ENCODE results near the gene RASIP1. TPM values are rescaled to one million over a fixed set of nuclear protein-coding genes. Genes with fewer than 3 reads are reported as not detected.

RASIP1 gene
- total RNA-seq, 4 donors from 2014 or later, result 1.8 to 6.6 (median 3.4) TPM

DNA sequence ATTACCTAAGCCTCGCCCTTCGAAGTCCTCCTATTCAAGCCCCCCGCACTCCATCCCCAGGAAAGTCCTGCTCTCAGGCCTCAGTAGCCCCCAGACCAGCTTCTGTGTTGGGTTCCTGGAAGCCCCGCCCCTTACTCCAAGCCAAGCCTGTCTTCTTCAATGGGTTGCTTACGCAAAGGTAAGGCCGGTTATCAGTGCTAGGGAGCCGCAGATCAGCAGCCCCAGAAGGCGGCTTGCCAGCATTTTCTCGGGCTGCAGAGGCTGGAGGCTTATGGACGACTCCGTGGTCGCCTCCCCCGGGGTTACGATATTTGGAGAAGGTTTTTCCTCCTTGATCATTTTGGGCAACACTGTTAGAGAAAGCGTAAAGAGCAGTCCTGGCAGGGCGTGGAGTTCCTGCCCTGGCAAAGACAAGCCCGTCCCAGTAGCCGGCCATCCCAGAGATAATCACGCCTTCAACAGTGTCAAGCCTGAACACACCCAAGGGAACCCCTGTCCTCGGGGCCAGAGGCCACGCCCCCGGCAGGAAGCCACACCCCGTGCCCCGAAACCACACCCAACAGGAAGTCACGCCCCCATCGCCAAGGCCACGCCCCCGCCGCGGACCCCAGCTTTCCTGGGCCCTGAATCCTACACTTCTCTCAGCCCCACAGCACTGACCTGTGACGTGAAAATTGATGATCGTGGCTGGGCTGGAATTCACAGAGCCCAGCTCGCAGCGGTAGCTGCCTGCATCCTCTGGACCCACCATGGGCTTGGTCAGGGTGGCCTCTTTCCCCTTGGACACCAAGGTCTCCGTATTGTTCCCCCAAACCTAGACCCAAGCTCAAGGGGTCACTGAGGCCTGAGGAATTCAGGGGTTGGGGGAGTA lies 954 bp upstream of the RASIP1 start:
- Histone ChIP-seq H3K27ac (peak overlapping the region; percentile 14 to 77 (median 56)), H3K27me3 (no peaks in the 10 kb centered on the region), H3K4me1 (peaks cover 4 to 30% (median 8%) of the 10 kb centered on the region in 4 donors), H3K4me3 (no peak overlapping the region), H3K36me3 (no peaks in the 10 kb centered on the region), H3K9me3 (no peaks in the 10 kb centered on the region)
- DNase-seq, result peak in 2 of 3 donors; percentile 78 to 81
- peak; percentile 24 to 63 for TF ChIP-seq POLR2A (IDR thresholded peaks at IDR 0.05)
- TF ChIP-seq, protein P1, sequence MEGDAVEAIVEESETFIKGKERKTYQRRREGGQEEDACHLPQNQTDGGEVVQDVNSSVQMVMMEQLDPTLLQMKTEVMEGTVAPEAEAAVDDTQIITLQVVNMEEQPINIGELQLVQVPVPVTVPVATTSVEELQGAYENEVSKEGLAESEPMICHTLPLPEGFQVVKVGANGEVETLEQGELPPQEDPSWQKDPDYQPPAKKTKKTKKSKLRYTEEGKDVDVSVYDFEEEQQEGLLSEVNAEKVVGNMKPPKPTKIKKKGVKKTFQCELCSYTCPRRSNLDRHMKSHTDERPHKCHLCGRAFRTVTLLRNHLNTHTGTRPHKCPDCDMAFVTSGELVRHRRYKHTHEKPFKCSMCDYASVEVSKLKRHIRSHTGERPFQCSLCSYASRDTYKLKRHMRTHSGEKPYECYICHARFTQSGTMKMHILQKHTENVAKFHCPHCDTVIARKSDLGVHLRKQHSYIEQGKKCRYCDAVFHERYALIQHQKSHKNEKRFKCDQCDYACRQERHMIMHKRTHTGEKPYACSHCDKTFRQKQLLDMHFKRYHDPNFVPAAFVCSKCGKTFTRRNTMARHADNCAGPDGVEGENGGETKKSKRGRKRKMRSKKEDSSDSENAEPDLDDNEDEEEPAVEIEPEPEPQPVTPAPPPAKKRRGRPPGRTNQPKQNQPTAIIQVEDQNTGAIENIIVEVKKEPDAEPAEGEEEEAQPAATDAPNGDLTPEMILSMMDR (IDR thresholded peaks at IDR 0.05), result no peak

DNA sequence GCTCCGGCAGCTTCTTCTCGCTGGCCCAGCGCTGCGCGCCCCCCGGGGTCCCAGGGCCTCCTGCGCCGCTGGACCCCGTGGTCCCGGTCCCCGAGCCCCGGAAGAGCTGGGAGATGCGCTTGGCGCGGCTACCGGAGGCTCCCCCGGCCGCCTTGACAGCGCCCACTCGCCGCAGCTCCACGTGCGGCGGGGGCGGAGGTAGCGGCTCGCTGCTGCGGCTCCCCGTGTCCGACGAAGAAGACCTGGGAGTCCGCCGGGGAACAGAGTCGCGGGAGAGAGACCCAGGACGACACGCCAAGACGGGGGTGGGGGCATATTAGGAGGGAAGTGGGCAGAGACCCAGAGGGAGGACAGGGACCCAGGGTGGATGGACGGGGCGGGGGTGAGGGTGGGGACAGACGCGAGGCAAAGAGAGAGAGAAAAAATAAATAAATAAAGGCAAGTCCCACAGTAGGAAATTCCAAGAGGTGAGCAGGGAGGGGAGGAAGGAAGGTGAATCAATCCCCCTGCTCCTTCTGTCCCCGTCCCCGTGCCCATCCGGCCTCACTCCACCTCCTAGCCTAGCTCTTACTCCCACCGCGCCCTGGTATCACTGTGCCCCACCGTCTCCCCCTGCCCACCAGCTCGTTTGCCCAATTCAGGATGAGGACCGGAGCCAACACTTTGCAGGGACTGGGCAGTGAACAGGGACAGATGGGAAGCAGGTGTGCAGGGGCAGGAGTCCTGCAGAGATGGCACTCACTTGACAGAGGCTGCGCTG lies 826 bp downstream of the RASIP1 start:
- H3K4me3 ChIP-seq, result peak overlapping the region; percentile 41 to 70 (median 60)
- TF ChIP-seq POLR2A (IDR thresholded peaks at IDR 0.05), result no peak
- TF ChIP-seq, protein P1 (IDR thresholded peaks at IDR 0.05), result no peak
- H3K36me3 ChIP-seq, result no peaks in the 10 kb centered on the region
- peaks cover 4 to 30% (median 8%) of the 10 kb centered on the region in 4 donors for H3K4me1 ChIP-seq
- no peaks in the 10 kb centered on the region for H3K27me3 ChIP-seq
- no peak for DNase-seq
- H3K9me3 ChIP-seq, result no peaks in the 10 kb centered on the region
- H3K27ac ChIP-seq, result peak overlapping the region in 3 of 4 donors; percentile 52 to 77 (median 73)

- peak; percentile 96 to 99 (median 98) for DNase-seq
- peak overlapping the region in 3 of 4 donors; percentile 52 to 77 (median 73) for H3K27ac ChIP-seq
- TF ChIP-seq POLR2A (IDR thresholded peaks at IDR 0.05), result no peak
- TF ChIP-seq, protein P1 (IDR thresholded peaks at IDR 0.05), result peak in 5 of 6 experiments; percentile 35 to 94 (median 84)
- no peaks in the 10 kb centered on the region for H3K36me3 ChIP-seq
- peak overlapping the region; percentile 41 to 70 (median 60) for H3K4me3 ChIP-seq
- no peaks in the 10 kb centered on the region for H3K27me3 ChIP-seq
- peaks cover 4 to 30% (median 8%) of the 10 kb centered on the region in 4 donors for H3K4me1 ChIP-seq
- H3K9me3 ChIP-seq, result no peaks in the 10 kb centered on the region
Observed at GRCh38 chr19:48738557-48739403, 1.6 kb downstream of the RASIP1 start.

- H3K4me1 ChIP-seq, result peaks cover 4 to 30% (median 8%) of the 10 kb centered on the region in 4 donors
- no peaks in the 10 kb centered on the region for H3K27me3 ChIP-seq
- H3K9me3 ChIP-seq, result no peaks in the 10 kb centered on the region
- no peaks in the 10 kb centered on the region for H3K36me3 ChIP-seq
- no peak for DNase-seq
- no peak for TF ChIP-seq POLR2A (IDR thresholded peaks at IDR 0.05)
- TF ChIP-seq, protein P1 (IDR thresholded peaks at IDR 0.05), result no peak
- H3K27ac ChIP-seq, result no peak overlapping the region
- H3K4me3 ChIP-seq, result no peak overlapping the region
Observed at GRCh38 chr19:48737360-48737998, 2.9 kb downstream of the RASIP1 start.

Measured in Peyer's patch (tissue), 4 donors.